Retinal pigment epithelial cell (primary cell): ENCODE measurements around the gene PTPRT.

Experiments used
- DNase-seq: peaks from one replicate; pipeline ENCODE4 v3.0.0-alpha.2; 2010; ENCODE audit warnings: low read depth
- H3K4me3 ChIP-seq: 2 replicates; pipeline ENCODE4 v1.5.1; 2011; ENCODE audit warnings: mild to moderate bottlenecking, low read length, control low read depth, moderate library complexity
- TF ChIP-seq, protein P1 (sequence below): conservative IDR thresholded peaks from 2 replicates; pipeline ENCODE4 v1.5.1; 2011; ENCODE audit warnings: low read depth, low read length, control low read depth, inconsistent platforms

Gene PTPRT

DNA sequence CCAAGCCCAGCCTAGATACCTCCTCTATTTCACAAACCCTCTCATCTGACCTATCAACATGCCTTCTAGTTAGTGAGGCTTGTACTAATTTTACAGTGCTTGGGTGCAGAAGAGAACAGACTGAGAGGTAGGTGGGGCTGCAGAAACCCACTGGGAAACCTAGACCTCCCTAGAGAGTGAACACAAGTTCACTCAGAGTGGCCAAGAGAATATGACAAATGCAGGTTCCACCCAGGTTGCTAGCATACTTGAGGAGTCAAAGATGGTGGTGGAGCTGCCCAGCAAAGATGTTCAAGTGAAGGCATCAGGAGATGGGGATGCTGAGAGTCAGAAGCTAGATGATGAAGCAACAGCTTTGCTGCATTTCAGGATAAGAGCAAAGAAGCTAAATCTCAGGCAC is 337.0 kb downstream of the PTPRT start:
- no peak for DNase-seq
- no peak overlapping the region for H3K4me3 ChIP-seq
- TF ChIP-seq, protein P1, sequence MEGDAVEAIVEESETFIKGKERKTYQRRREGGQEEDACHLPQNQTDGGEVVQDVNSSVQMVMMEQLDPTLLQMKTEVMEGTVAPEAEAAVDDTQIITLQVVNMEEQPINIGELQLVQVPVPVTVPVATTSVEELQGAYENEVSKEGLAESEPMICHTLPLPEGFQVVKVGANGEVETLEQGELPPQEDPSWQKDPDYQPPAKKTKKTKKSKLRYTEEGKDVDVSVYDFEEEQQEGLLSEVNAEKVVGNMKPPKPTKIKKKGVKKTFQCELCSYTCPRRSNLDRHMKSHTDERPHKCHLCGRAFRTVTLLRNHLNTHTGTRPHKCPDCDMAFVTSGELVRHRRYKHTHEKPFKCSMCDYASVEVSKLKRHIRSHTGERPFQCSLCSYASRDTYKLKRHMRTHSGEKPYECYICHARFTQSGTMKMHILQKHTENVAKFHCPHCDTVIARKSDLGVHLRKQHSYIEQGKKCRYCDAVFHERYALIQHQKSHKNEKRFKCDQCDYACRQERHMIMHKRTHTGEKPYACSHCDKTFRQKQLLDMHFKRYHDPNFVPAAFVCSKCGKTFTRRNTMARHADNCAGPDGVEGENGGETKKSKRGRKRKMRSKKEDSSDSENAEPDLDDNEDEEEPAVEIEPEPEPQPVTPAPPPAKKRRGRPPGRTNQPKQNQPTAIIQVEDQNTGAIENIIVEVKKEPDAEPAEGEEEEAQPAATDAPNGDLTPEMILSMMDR = no peak

DNA sequence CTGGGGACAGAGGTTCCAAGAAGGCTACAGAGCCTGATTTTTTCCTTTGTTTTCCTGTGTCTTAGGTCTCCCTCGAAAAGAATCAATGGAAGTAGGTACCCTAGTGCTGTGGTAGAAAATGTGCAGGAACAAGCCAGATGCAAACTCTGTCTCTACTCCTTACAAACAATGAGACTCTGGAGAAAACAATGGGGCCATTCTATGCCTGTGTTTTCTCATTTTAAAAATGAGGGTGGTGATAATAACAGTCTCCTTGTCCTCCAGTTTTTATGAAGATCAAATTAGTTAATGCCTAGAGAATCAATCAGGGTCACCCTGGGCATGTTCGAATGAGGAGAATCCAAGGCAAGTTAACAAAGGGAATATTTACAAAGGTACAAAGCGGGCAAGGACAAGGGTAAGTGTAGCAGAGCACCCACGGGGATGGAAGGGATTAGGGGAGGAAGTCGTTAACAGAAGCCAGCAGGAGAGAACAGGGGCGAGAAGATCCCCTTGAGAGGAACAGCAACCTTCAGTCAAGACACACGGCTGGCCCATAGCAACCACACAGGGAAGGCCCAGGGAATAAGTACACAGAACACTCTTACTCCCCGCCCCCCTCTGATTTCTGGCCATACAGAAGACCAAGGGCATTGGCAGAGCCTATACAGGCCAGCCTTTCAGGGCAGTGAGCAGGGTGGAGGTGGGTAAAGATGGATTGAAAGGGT is 342.8 kb downstream of the PTPRT start:
- no peak for DNase-seq
- TF ChIP-seq, protein P1 = no peak

DNA sequence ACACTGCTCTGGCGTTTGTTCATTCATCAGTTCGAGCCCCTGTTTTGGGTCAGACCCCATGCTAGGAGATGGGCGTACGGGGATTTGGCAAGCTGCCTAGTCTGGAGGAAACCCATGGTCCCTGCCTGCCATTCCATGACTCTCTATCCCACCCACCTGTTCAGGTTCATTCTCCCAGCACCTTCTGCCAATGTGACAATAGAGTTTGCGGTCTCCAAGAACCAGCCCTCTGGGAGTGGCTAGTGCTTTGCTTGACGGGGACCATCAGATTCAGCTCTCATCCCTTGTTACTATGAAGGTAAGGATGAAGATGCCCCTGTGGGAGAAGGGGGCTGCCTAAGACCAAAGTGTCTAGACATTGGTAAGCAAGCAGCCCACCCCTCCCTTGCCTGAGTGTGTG is 345.0 kb downstream of the PTPRT start:
- DNase-seq = no peak
- TF ChIP-seq, protein P1 = no peak
- no peak overlapping the region for H3K4me3 ChIP-seq

More for the DNA sequence above, 342.8 kb downstream of the PTPRT start:
- no peak overlapping the region for H3K4me3 ChIP-seq

DNA sequence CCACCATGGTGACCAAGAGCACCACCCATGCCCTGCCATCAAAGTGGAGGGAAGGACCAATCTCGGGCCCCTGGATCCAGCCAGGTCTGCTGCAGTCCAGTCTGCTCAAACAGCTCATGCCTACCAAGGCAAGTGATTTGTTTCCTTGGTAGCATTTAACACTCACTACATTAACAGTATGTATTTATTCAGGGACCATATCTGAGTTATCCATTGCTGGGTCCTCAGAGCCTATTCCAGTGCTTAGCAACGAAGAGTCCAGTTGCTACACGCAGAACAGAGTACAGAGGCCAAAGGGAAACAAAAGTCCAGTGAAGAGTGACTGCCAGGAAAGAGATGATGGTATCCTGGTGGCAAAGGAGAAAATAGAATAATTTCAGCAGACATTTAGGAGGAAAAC is 352.2 kb downstream of the PTPRT start:
- DNase-seq = no peak
- TF ChIP-seq, protein P1 = no peak
- H3K4me3 ChIP-seq = no peak overlapping the region

DNA sequence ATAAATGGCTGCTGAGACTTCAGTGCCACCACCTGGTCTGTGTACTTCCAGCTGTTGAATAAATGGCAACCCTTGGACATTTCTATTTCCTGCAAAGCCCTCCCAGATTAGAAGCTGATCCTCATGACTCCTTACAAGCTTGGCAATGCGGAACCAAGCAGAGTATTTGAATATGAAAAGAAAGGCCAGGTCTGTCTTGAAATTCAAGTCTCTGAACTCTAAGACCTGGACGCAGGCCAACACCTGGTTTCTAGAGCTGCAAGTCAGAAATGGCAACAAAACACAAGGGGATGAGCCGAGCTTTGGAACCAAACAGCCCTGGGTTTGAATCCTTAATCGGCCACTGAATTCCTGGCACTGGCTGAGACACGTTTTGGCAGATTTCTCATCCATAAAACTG is 353.4 kb downstream of the PTPRT start:
- DNase-seq = no peak
- TF ChIP-seq, protein P1 = no peak
- H3K4me3 ChIP-seq = no peak overlapping the region

DNA sequence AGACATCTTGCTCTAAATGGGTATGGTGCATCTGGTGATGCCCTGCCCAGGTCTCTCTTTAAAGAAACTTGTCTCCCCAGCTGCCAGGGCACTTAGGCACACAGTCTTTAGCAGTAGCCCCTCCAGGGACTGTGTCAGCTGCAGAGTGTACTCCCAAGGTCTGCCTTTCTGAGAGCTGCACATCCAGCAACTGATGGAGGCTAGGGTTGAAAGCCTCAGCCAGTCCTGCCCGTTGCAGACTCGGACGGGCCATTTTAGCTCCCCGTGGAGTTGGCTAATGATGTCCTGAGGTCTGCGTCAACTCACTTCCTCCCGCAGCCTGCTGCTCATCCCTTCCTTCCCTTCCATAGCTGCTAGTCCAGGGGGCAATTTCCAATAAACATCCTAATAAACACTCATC is 381.8 kb downstream of the PTPRT start:
- no peak for DNase-seq
- TF ChIP-seq, protein P1 = no peak

DNA sequence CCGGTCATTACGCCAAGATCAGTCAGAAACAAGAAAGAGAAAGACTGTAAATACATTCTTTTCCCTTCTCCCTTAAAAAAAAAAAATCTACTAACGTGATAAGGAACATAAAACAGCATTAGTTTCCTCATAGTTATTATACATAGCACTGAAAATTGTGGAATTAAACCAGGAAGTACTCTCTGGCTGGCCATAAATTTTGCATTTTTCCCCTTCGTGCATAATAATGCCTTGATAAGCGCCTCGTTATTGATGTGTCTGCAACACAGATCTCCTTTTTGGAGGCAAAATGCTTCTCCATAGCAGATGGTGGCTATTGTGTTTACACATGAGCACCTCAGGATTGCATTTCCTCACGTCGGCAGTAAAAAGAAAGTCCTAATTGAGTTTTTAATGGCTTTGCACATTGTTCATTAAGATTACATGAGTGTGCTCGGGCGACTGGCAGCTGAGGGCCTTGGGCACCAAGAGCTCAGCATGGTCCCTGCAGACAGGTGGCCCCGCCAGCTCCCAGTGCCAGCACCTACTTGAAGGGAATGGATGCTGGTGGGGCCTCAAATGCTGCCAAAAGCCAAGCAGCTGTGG is 394.5 kb downstream of the PTPRT start:
- H3K4me3 ChIP-seq = no peak overlapping the region
- no peak for DNase-seq
- TF ChIP-seq, protein P1 = no peak

More for the DNA sequence above, 381.8 kb downstream of the PTPRT start:
- no peak overlapping the region for H3K4me3 ChIP-seq
